ENCODE data around the gene KRT13.

GRCh38 chr17:41453066-41453465, 52.3 kb downstream of the KRT13 start:
- TF ChIP-seq CTCF (conservative IDR thresholded peaks at IDR 0.05; ENCODE audit: low read depth in 2 of 2) (no peak), POLR2AphosphoS5 (IDR thresholded peaks at IDR 0.05; ENCODE audit: low read depth) (no peak), ZNF114 (CRISPR knock-in tag; IDR thresholded peaks at IDR 0.05) (no peak), REST (IDR thresholded peaks at IDR 0.05; ENCODE audit: unreplicated experiment) (no peak), EZH2 (IDR thresholded peaks at IDR 0.05; ENCODE audit: low read depth, unreplicated experiment) (no peak), STAT1 (IDR thresholded peaks at IDR 0.05; ENCODE audit: unreplicated experiment) (no peak), EZH2phosphoT487 (IDR thresholded peaks at IDR 0.05; ENCODE audit: unreplicated experiment) (no peak), CREB1 (CRISPR knock-in tag; IDR thresholded peaks at IDR 0.05; ENCODE audit: low read depth) (no peak), ZNF462 (CRISPR knock-in tag; IDR thresholded peaks at IDR 0.05) (no peak)
